Measurements from ENCODE around the gene PIWIL4. TPM values are rescaled to one million over a fixed set of nuclear protein-coding genes. Genes with fewer than 3 reads are reported as not detected.

Gene PIWIL4
- polyA plus RNA-seq, 1 donor from 2014 or later: 1.3 TPM

GRCh38 chr11:94537031-94537600 lies 30.1 kb upstream of the PIWIL4 start:
- Histone ChIP-seq H3K4me3 (ENCODE audit: low read length) (no peak overlapping the region), H3K79me2 (replicated peaks; ENCODE audit: insufficient read depth, low read length) (no peaks in the 10 kb centered on the region), H2AFZ (ENCODE audit: low read depth, low read length) (no peak overlapping the region), H3K9ac (ENCODE audit: low read length) (no peak overlapping the region), H3K27me3 (ENCODE audit: insufficient read depth, low read depth, low read length) (no peaks in the 10 kb centered on the region), H3K9me3 (ENCODE audit: low read length) (no peaks in the 10 kb centered on the region), H3K27ac (ENCODE audit: low read length) (no peak overlapping the region), H3F3A (ENCODE audit: insufficient read depth, low read length, poor library complexity, severe bottlenecking) (no peaks in the 10 kb centered on the region), H4K20me1 (ENCODE audit: insufficient read depth) (no peaks in the 10 kb centered on the region), H3K36me3 (ENCODE audit: insufficient read depth, low read length) (no peaks in the 10 kb centered on the region), H3K4me2 (ENCODE audit: low read length) (no peak overlapping the region), H3K9me2 (ENCODE audit: insufficient read depth, low read length) (no peaks in the 10 kb centered on the region)
- TF ChIP-seq EP300 (conservative IDR thresholded peaks at IDR 0.05; ENCODE audit: poor library complexity, severe bottlenecking): no peak
- TF ChIP-seq RAD21 (conservative IDR thresholded peaks at IDR 0.05): no peak

- H3K36me3 ChIP-seq (ENCODE audit: insufficient read depth, low read length): no peaks in the 10 kb centered on the region
- H3K4me2 ChIP-seq (ENCODE audit: low read length): no peak overlapping the region
- H3K4me3 ChIP-seq (ENCODE audit: low read length): no peak overlapping the region
- H2AFZ ChIP-seq (ENCODE audit: low read depth, low read length): no peak overlapping the region
- no peaks in the 10 kb centered on the region for H3F3A ChIP-seq (ENCODE audit: insufficient read depth, low read length, poor library complexity, severe bottlenecking)
- H3K9me3 ChIP-seq (ENCODE audit: low read length): no peaks in the 10 kb centered on the region
- peaks cover 15% of the 10 kb centered on the region for H3K27me3 ChIP-seq (ENCODE audit: insufficient read depth, low read depth, low read length)
- H3K9me2 ChIP-seq (ENCODE audit: insufficient read depth, low read length): no peaks in the 10 kb centered on the region
- no peaks in the 10 kb centered on the region for H4K20me1 ChIP-seq (ENCODE audit: insufficient read depth)
- H3K79me2 ChIP-seq (replicated peaks; ENCODE audit: insufficient read depth, low read length): no peaks in the 10 kb centered on the region
- no peak overlapping the region for H3K27ac ChIP-seq (ENCODE audit: low read length)
- H3K9ac ChIP-seq (ENCODE audit: low read length): no peak overlapping the region
- no peak for TF ChIP-seq EP300 (conservative IDR thresholded peaks at IDR 0.05; ENCODE audit: poor library complexity, severe bottlenecking)
- TF ChIP-seq EZH2 (IDR thresholded peaks at IDR 0.05; ENCODE audit: borderline replicate concordance, insufficient read depth, low read length, poor library complexity, severe bottlenecking): no peak
- no peak for TF ChIP-seq SMC3 (conservative IDR thresholded peaks at IDR 0.05; ENCODE audit: poor library complexity)
- TF ChIP-seq TAF1 (IDR thresholded peaks at IDR 0.05; ENCODE audit: low read depth): no peak
- no peak for TF ChIP-seq CTCF (IDR thresholded peaks at IDR 0.05; ENCODE audit: poor library complexity, severe bottlenecking)
- TF ChIP-seq POLR2AphosphoS5 (IDR thresholded peaks at IDR 0.05): no peak
- no peak for TF ChIP-seq RAD21 (conservative IDR thresholded peaks at IDR 0.05)
- TF ChIP-seq REST (IDR thresholded peaks at IDR 0.05; ENCODE audit: borderline replicate concordance): no peak
- TF ChIP-seq MXI1 (conservative IDR thresholded peaks at IDR 0.05; ENCODE audit: poor library complexity, severe bottlenecking): no peak
These were observed 27.7 kb upstream of the PIWIL4 start for GRCh38 chr11:94539420-94539819.
